Gastroesophageal sphincter (tissue), 3 donors: ENCODE data around the gene RXRB.

Source experiments
- EP300 ChIP-seq: sonication (generic); formaldehyde crosslinking; IDR thresholded peaks from one replicate; pipeline ENCODE4 v1.6.1; 2017; ENCODE audit warnings: antibody characterized with exemption, mild to moderate bottlenecking
- POLR2A ChIP-seq, 2 donors: fragments of 450-650 bp; IDR thresholded peaks; one replicate each; pipeline ENCODE4 v1.6.1; 2017; ENCODE audit warnings: antibody characterized with exemption in 2 of 2, mild to moderate bottlenecking in 2 of 2, moderate library complexity in 1 of 2
- POLR2AphosphoS5 ChIP-seq: sonication (generic); formaldehyde crosslinking; IDR thresholded peaks from one replicate; pipeline ENCODE4 v1.6.1; 2017; ENCODE audit warnings: antibody characterized with exemption
- TF ChIP-seq, protein P1 (sequence below), 4 experiments: fragments of 200-600 bp in 2 of 4; fragments of 450-650 bp in 2 of 4; sonication (generic) in 1 of 4; IDR thresholded peaks; one replicate each; pipeline ENCODE4 v1.5.1; 2017 to 2019; ENCODE audit warnings: antibody characterized with exemption in 4 of 4, mild to moderate bottlenecking in 2 of 4, moderate library complexity in 2 of 4

DNA sequence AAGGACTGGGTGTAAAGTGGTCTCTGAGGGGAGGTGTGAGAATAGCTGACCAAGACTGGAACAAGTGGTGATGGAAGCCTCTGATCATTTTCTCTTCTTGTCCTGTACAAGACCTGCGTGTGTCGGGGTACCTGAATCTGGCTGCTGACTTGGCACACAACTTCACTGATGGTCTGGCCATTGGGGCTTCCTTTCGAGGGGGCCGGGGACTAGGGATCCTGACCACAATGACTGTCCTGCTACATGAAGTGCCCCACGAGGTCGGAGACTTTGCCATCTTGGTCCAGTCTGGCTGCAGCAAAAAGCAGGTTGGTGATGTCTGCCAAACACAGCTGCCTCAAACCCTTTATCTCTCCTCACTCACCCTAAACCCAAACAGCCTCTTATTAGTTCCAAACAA is 2.3 kb upstream of the RXRB start:
- TF ChIP-seq, protein P1, sequence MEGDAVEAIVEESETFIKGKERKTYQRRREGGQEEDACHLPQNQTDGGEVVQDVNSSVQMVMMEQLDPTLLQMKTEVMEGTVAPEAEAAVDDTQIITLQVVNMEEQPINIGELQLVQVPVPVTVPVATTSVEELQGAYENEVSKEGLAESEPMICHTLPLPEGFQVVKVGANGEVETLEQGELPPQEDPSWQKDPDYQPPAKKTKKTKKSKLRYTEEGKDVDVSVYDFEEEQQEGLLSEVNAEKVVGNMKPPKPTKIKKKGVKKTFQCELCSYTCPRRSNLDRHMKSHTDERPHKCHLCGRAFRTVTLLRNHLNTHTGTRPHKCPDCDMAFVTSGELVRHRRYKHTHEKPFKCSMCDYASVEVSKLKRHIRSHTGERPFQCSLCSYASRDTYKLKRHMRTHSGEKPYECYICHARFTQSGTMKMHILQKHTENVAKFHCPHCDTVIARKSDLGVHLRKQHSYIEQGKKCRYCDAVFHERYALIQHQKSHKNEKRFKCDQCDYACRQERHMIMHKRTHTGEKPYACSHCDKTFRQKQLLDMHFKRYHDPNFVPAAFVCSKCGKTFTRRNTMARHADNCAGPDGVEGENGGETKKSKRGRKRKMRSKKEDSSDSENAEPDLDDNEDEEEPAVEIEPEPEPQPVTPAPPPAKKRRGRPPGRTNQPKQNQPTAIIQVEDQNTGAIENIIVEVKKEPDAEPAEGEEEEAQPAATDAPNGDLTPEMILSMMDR (IDR thresholded peaks at IDR 0.05), result no peak
- TF ChIP-seq EP300, result no peak
- no peak for TF ChIP-seq POLR2AphosphoS5
- no peak for TF ChIP-seq POLR2A (IDR thresholded peaks at IDR 0.05)
